ENCODE data around the gene TBC1D24. TPM values are rescaled to one million over a fixed set of nuclear protein-coding genes. Genes with fewer than 3 reads are reported as not detected.

Gene TBC1D24
- total and polyA plus RNA-seq, 9 of the 15 experiments (the other 6 are each of a cell fraction or from before 2014, with no cell fraction given): 1.7 to 22.6 (median 7.2) TPM

DNA sequence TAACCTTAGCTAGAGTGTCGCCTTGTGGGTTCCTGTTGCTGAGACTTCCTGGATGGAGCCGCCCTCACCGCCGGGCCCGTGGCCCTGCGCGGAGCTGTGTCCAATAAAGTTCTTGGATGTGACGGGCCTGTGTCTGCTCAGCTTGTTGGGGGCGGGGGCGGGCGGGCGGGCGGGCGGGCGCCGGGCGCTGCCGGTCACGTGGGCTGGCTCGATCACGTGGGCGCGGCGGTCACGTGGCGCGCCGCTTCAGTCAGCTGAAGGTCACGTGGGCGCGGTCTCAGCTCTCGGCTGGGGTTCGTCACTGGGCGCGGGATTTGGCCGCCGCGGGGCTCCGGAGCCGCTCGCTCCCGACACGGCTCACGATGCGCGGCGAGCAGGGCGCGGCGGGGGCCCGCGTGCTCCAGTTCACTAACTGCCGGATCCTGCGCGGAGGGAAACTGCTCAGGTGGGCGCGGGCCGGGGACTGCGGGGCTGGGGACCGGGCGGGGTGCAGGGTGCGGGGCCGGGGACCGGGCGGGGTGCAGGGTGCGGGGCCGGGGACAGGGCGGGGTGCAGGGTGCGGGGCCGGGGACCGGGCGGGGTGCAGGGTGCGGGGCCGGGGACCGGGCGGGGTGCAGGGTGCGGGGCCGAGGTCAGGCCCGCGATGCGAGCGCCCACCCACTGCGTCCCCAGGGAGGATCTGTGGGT is 45.3 kb downstream of the TBC1D24 start, which contains the start of gene AMDHD2 (continued):
- TF ChIP-seq KDM5B (IDR thresholded peaks at IDR 0.05; ENCODE audit: insufficient replicate concordance, low read depth, low read length) (peak; percentile 26), CXXC5 (CRISPR knock-in tag; IDR thresholded peaks at IDR 0.05) (peak; percentile 78), POLR2AphosphoS5 (IDR thresholded peaks at IDR 0.05; ENCODE audit: control insufficient read depth, insufficient read depth, low read depth, low read length) (peak; percentile 89), SOX6 (IDR thresholded peaks at IDR 0.05) (peak; percentile 13; the same call in 1 of the 2 replicates), ZFX (CRISPR knock-in tag; IDR thresholded peaks at IDR 0.05) (peak; percentile 24), C11orf30 (IDR thresholded peaks at IDR 0.05; ENCODE audit: low read depth) (peak; percentile 90), RCOR1 (IDR thresholded peaks at IDR 0.05; ENCODE audit: borderline replicate concordance in 1 of 2, low read depth in 2 of 2, low read length in 2 of 2) (peak in 1 of 2 experiments; percentile 81; a peak in 1 of 4 replicates), ZNF232 (CRISPR knock-in tag; IDR thresholded peaks at IDR 0.05) (no peak), CHD4 (IDR thresholded peaks at IDR 0.05; ENCODE audit: insufficient read depth, insufficient replicate concordance, low read depth, low read length, poor library complexity, severe bottlenecking) (no peak), SETDB1 (IDR thresholded peaks at IDR 0.05; ENCODE audit: low read length) (peak; percentile 40), RAD51 (IDR thresholded peaks at IDR 0.05; ENCODE audit: borderline replicate concordance, low read depth) (peak; percentile 98), MEF2A (IDR thresholded peaks at IDR 0.05; ENCODE audit: control insufficient read depth, low read depth, low read length) (0 out of 2 replicates have a peak, but pooled peaks have one; percentile 19), TFAM (CRISPR knock-in tag; conservative IDR thresholded peaks at IDR 0.05) (no peak)
- TF ChIP-seq, protein P1, sequence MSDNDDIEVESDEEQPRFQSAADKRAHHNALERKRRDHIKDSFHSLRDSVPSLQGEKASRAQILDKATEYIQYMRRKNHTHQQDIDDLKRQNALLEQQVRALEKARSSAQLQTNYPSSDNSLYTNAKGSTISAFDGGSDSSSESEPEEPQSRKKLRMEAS (CRISPR knock-in tag; IDR thresholded peaks at IDR 0.05): peak; percentile 81
- TF ChIP-seq, protein P2, sequence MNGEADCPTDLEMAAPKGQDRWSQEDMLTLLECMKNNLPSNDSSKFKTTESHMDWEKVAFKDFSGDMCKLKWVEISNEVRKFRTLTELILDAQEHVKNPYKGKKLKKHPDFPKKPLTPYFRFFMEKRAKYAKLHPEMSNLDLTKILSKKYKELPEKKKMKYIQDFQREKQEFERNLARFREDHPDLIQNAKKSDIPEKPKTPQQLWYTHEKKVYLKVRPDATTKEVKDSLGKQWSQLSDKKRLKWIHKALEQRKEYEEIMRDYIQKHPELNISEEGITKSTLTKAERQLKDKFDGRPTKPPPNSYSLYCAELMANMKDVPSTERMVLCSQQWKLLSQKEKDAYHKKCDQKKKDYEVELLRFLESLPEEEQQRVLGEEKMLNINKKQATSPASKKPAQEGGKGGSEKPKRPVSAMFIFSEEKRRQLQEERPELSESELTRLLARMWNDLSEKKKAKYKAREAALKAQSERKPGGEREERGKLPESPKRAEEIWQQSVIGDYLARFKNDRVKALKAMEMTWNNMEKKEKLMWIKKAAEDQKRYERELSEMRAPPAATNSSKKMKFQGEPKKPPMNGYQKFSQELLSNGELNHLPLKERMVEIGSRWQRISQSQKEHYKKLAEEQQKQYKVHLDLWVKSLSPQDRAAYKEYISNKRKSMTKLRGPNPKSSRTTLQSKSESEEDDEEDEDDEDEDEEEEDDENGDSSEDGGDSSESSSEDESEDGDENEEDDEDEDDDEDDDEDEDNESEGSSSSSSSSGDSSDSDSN (IDR thresholded peaks at IDR 0.05; ENCODE audit: borderline replicate concordance in 1 of 2, low read depth in 2 of 2, low read length in 2 of 2): peak in 1 of 2 experiments; percentile 17; a peak in 1 of 4 replicates
- TF ChIP-seq, protein P3, sequence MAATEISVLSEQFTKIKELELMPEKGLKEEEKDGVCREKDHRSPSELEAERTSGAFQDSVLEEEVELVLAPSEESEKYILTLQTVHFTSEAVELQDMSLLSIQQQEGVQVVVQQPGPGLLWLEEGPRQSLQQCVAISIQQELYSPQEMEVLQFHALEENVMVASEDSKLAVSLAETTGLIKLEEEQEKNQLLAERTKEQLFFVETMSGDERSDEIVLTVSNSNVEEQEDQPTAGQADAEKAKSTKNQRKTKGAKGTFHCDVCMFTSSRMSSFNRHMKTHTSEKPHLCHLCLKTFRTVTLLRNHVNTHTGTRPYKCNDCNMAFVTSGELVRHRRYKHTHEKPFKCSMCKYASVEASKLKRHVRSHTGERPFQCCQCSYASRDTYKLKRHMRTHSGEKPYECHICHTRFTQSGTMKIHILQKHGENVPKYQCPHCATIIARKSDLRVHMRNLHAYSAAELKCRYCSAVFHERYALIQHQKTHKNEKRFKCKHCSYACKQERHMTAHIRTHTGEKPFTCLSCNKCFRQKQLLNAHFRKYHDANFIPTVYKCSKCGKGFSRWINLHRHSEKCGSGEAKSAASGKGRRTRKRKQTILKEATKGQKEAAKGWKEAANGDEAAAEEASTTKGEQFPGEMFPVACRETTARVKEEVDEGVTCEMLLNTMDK (IDR thresholded peaks at IDR 0.05; ENCODE audit: borderline replicate concordance, insufficient read depth, low read depth, low read length, poor library complexity, severe bottlenecking): peak; percentile 61
